HG02840 (cell line): ENCODE results near the gene PARVG.

Experiments used
- ATAC-seq: cut with Tn5 transposase; IDR thresholded peaks from one replicate; pipeline ENCODE4 v1.9.1; 2021; ENCODE audit warnings: mild to moderate bottlenecking, moderate library complexity, moderate number of reproducible peaks; ENCODE audit not compliant: unreplicated experiment, low FRiP score

Gene PARVG

GRCh38 chr22:44179196-44179988 lies 1.3 kb upstream of the PARVG start:
- no peak for ATAC-seq

- ATAC-seq, result no peak
Measured at GRCh38 chr22:44179989-44180705, 578 bp upstream of the PARVG start.

- no peak for ATAC-seq
Measured at GRCh38 chr22:44181033-44181911, 547 bp downstream of the PARVG start.

GRCh38 chr22:44181912-44182587 lies 1.3 kb downstream of the PARVG start:
- ATAC-seq, result no peak

- no peak for ATAC-seq
Measured at GRCh38 chr22:44182588-44183286, 2.0 kb downstream of the PARVG start.

- no peak for ATAC-seq
Measured at GRCh38 chr22:44183287-44183588, 2.5 kb downstream of the PARVG start.

GRCh38 chr22:44184006-44184405 lies 3.3 kb downstream of the PARVG start:
- ATAC-seq, result no peak

- ATAC-seq, result no peak
Measured at GRCh38 chr22:44185237-44186120, 4.8 kb downstream of the PARVG start.

- no peak for ATAC-seq
Measured at GRCh38 chr22:44186121-44186510, 5.4 kb downstream of the PARVG start.

- ATAC-seq, result no peak
Measured at GRCh38 chr22:44186737-44187136, 6.0 kb downstream of the PARVG start.

- ATAC-seq, result no peak
Measured at GRCh38 chr22:44187652-44188230, 7.0 kb downstream of the PARVG start.

- ATAC-seq, result no peak
Measured at GRCh38 chr22:44188316-44188715, 7.6 kb downstream of the PARVG start.

- no peak for ATAC-seq
Measured at GRCh38 chr22:44188986-44189630, 8.4 kb downstream of the PARVG start.

- no peak for ATAC-seq
Measured at GRCh38 chr22:44190381-44190976, 9.8 kb downstream of the PARVG start.

GRCh38 chr22:44191036-44191454 lies 10.3 kb downstream of the PARVG start:
- ATAC-seq, result no peak

GRCh38 chr22:44192098-44192815 lies 11.5 kb downstream of the PARVG start:
- ATAC-seq, result no peak
